H1 (cell line): ENCODE data around the gene TSHZ2. TPM values are rescaled to one million over a fixed set of nuclear protein-coding genes. Genes with fewer than 3 reads are reported as not detected.
"Not testable (repeated sequence)": the region's sequence is repeated elsewhere in the genome, so short reads cannot be mapped to it uniquely, and the experiment has no call there.

ENCODE experiments used
- CTCF ChIA-PET: fragments of 300-600 bp; sonication (Branson Sonifier 250); formaldehyde crosslinking; loops from one replicate; lab custom pipeline; 2021; ENCODE audit not compliant: partially characterized antibody; lab: Charles Lee
- POLR2A ChIA-PET: fragments of 300-600 bp; sonication (Branson Sonifier 250); formaldehyde crosslinking; loops from one replicate; lab custom pipeline; 2021; ENCODE audit warnings: inconsistent platforms; ENCODE audit not compliant: partially characterized antibody; lab: Charles Lee
- DNase-seq, 2 experiments: peaks; one replicate each; pipeline versions ENCODE4 v3.0.0 to v3.0.0-alpha.2; 2010 to 2022; ENCODE audit warnings: low spot score in 2 of 2, low read depth in 1 of 2, mixed read lengths in 1 of 2
- FAIRE-seq: peaks from 2 replicates; lab custom pipeline; 2011; peaks lifted over from hg19 to GRCh38; lab: Jason Lieb, UNC
- H2AFZ ChIP-seq: 2 replicates; pipeline ENCODE4 v1.8.1; 2012; ENCODE audit warnings: low read length, inconsistent platforms
- H2AK5ac ChIP-seq: 2 replicates; pipeline ENCODE4 v1.6.1; 2013; ENCODE audit warnings: low read depth, low read length
- H2BK120ac ChIP-seq: replicated peaks from 2 replicates; pipeline ENCODE3; 2013; ENCODE audit warnings: low read depth, low read length, inconsistent platforms
- H2BK12ac ChIP-seq: 2 replicates; pipeline ENCODE4 v1.6.1; 2013; ENCODE audit warnings: low read depth, low read length
- H2BK15ac ChIP-seq: 2 replicates; pipeline ENCODE4 v1.6.1; 2013; ENCODE audit warnings: low read length
- H2BK20ac ChIP-seq: 2 replicates; pipeline ENCODE4 v1.6.1; 2013; ENCODE audit warnings: low read length
- H2BK5ac ChIP-seq: 2 replicates; pipeline ENCODE4 v1.6.1; 2013; ENCODE audit warnings: low read depth, low read length
- H3K14ac ChIP-seq: 2 replicates; pipeline ENCODE4 v1.6.1; 2013; ENCODE audit warnings: inconsistent platforms; ENCODE audit not compliant: insufficient read length
- H3K18ac ChIP-seq: 2 replicates; pipeline ENCODE4 v1.6.1; 2013; ENCODE audit warnings: low read length; ENCODE audit errors: extremely low read depth
- H3K23ac ChIP-seq: 2 replicates; pipeline ENCODE4 v1.6.1; 2013; ENCODE audit warnings: inconsistent platforms; ENCODE audit not compliant: insufficient read length
- H3K23me2 ChIP-seq: 2 replicates; pipeline ENCODE4 v1.6.1; 2013; ENCODE audit warnings: low read depth, low read length
- H3K27ac ChIP-seq: 2 replicates; pipeline ENCODE4 v1.6.1; 2011; ENCODE audit warnings: low read depth, low read length, inconsistent platforms
- H3K27me3 ChIP-seq, 4 experiments: replicated peaks in 1 of 4; 1 replicate in 1 of 4; 2 replicates in 3 of 4; pipeline versions ENCODE4 v1.6.1 to v1.8.1; 2011 to 2013; ENCODE audit warnings: low read length in 3 of 4, mild to moderate bottlenecking in 3 of 4, inconsistent platforms in 2 of 4, mixed read lengths in 2 of 4, moderate library complexity in 1 of 4; ENCODE audit not compliant: control insufficient read depth in 3 of 4, insufficient read depth in 3 of 4; ENCODE audit errors: extremely low read depth in 1 of 4
- H3K36me3 ChIP-seq, 4 experiments: 2 replicates each; pipeline versions ENCODE4 v1.6.1 to v1.8.1; 2011 to 2013; ENCODE audit warnings: mild to moderate bottlenecking in 4 of 4, low read length in 3 of 4, moderate library complexity in 2 of 4, control low read depth in 1 of 4, inconsistent platforms in 1 of 4; ENCODE audit not compliant: insufficient read depth in 4 of 4, control insufficient read depth in 2 of 4
- H3K4ac ChIP-seq: replicated peaks from 2 replicates; pipeline ENCODE3; 2013; ENCODE audit warnings: low read length, low read depth, mixed read lengths, inconsistent platforms; ENCODE audit not compliant: insufficient read length
- H3K4me1 ChIP-seq, 4 experiments: replicated peaks in 1 of 4; 1 replicate in 1 of 4; 2 replicates in 3 of 4; pipeline versions ENCODE4 v1.6.1 to v1.8.1; 2011 to 2013; ENCODE audit warnings: low read length in 3 of 4, inconsistent platforms in 2 of 4, mixed read lengths in 1 of 4; ENCODE audit not compliant: insufficient read depth in 4 of 4, control insufficient read depth in 3 of 4
- H3K4me2 ChIP-seq, 2 experiments: 2 replicates each; pipeline versions ENCODE4 v1.6.1 to v1.8.1; 2011 to 2013; ENCODE audit warnings: low read depth in 2 of 2, low read length in 2 of 2, control low read depth in 1 of 2, inconsistent platforms in 1 of 2, mild to moderate bottlenecking in 1 of 2; ENCODE audit not compliant: insufficient read depth in 1 of 2
- H3K4me3 ChIP-seq, 4 experiments: fragments of 200-600, 300-600 bp in 1 of 4; sonication (generic), shearing (Covaris generic), sonication (Bioruptor Twin) in 1 of 4; 2 replicates each; pipeline versions ENCODE4 v1.5.1 to v1.8.1; 2011 to 2016; ENCODE audit warnings: low read length in 4 of 4, low read depth in 3 of 4, control low read depth in 2 of 4, inconsistent platforms in 2 of 4, mild to moderate bottlenecking in 2 of 4, mixed read lengths in 1 of 4, moderate library complexity in 1 of 4; ENCODE audit not compliant: insufficient read depth in 2 of 4; ENCODE audit errors: extremely low read depth in 1 of 4
- H3K56ac ChIP-seq: replicated peaks from 2 replicates; pipeline ENCODE3; 2013; ENCODE audit warnings: low read depth, mild to moderate bottlenecking, mixed read lengths, low read length, inconsistent platforms; ENCODE audit not compliant: insufficient read length
- H3K79me1 ChIP-seq: 2 replicates; pipeline ENCODE4 v1.6.1; 2013; ENCODE audit warnings: low read depth, low read length, control low read depth
- H3K79me2 ChIP-seq, 2 experiments: 2 replicates each; pipeline versions ENCODE4 v1.6.1 to v1.8.1; 2012 to 2013; ENCODE audit warnings: low read length in 2 of 2, mild to moderate bottlenecking in 2 of 2, inconsistent platforms in 1 of 2; ENCODE audit not compliant: insufficient read depth in 2 of 2, control insufficient read depth in 1 of 2
- H3K9ac ChIP-seq, 4 experiments: replicated peaks in 1 of 4; 1 replicate in 1 of 4; 2 replicates in 3 of 4; pipeline versions ENCODE4 v1.6.1 to v1.8.1; 2011 to 2013; ENCODE audit warnings: low read depth in 3 of 4, low read length in 3 of 4, control low read depth in 2 of 4, mild to moderate bottlenecking in 2 of 4, moderate library complexity in 2 of 4, inconsistent platforms in 1 of 4; ENCODE audit errors: extremely low read depth in 1 of 4
- H3K9me3 ChIP-seq, 2 experiments: 2 replicates each; pipeline versions ENCODE4 v1.6.1 to v1.8.1; 2012 to 2013; ENCODE audit warnings: mild to moderate bottlenecking in 2 of 2, moderate library complexity in 2 of 2, control low read depth in 1 of 2, inconsistent platforms in 1 of 2, low read depth in 1 of 2, low read length in 1 of 2, mixed read lengths in 1 of 2; ENCODE audit not compliant: insufficient read depth in 2 of 2
- H4K20me1 ChIP-seq, 2 experiments: replicated peaks in 1 of 2; 2 replicates each; pipeline versions ENCODE3 to v1.8.1; 2011 to 2013; ENCODE audit warnings: inconsistent platforms in 2 of 2, low read length in 2 of 2, mild to moderate bottlenecking in 1 of 2; ENCODE audit not compliant: insufficient read depth in 2 of 2, control insufficient read depth in 1 of 2
- H4K5ac ChIP-seq: 2 replicates; pipeline ENCODE4 v1.6.1; 2013; ENCODE audit warnings: low read length, low read depth, mixed read lengths, inconsistent platforms; ENCODE audit not compliant: insufficient read length
- H4K8ac ChIP-seq: 2 replicates; pipeline ENCODE4 v1.8.0; 2013; ENCODE audit warnings: mild to moderate bottlenecking, moderate library complexity, low read length, inconsistent platforms; ENCODE audit not compliant: insufficient read depth; ENCODE audit errors: extremely low read depth
- H4K91ac ChIP-seq: replicated peaks from 2 replicates; pipeline ENCODE3; 2013; ENCODE audit warnings: low read length, mixed read lengths, inconsistent platforms; ENCODE audit not compliant: insufficient read length
- SIN3A ChIP-seq, 2 experiments: IDR thresholded peaks in 1 of 2; conservative IDR thresholded peaks in 1 of 2; 2 replicates each; pipeline ENCODE4 v1.6.1; 2011 to 2012; ENCODE audit warnings: low read length in 2 of 2, improper control_type of control experiment in 1 of 2, low read depth in 1 of 2, mild to moderate bottlenecking in 1 of 2
- WGBS, 2 experiments: shearing (Covaris generic) in 1 of 2; methylation state at CpG; one replicate each; pipeline versions ENCODE4 v1.1.6 to v1.1.7; 2013 to 2015; ENCODE audit warnings: low lambda C conversion rate in 2 of 2, mixed read lengths in 2 of 2, inconsistent platforms in 1 of 2, low coverage in 1 of 2, missing lambda C conversion rate in 1 of 2; ENCODE audit not compliant: insufficient replicate concordance in 2 of 2, insufficient coverage in 1 of 2, insufficient read length in 1 of 2; ENCODE audit errors: extremely low coverage in 1 of 2, missing lambda C conversion rate in 1 of 2; 5-methylcytosine and 5-hydroxymethylcytosine counted together
- polyA plus RNA-seq, 7 experiments: library from polyadenylated mRNA; depleted of rRNA in 3 of 7; stranded (reverse) in 5 of 7; unstranded in 2 of 7; fragments of >200 nt in 5 of 7; fragments of 200-250 nt in 2 of 7; gene quantifications; 1 replicate in 5 of 7; 2 replicates in 1 of 7; 4 replicates in 1 of 7; pipeline versions ENCODE4 v1.2.1 to v1.2.3, GENCODE V29; 2011 to 2013; ENCODE audit warnings: missing spikeins in 2 of 7, mixed read lengths in 2 of 7
- total RNA-seq: library from RNA; stranded (reverse); fragmentation: NEBNext Ultra II Directional; extraction: Animal tissue kit (Norgen Biotek cat#: 25700); gene quantifications from 2 replicates; pipeline ENCODE4 v1.2.1, GENCODE V29; 2021

TSHZ2 gene
- total and polyA plus RNA-seq, 2 of the 8 experiments (the other 6 are each of a cell fraction or from before 2014, with no cell fraction given): 0.14 to 0.30 TPM

DNA sequence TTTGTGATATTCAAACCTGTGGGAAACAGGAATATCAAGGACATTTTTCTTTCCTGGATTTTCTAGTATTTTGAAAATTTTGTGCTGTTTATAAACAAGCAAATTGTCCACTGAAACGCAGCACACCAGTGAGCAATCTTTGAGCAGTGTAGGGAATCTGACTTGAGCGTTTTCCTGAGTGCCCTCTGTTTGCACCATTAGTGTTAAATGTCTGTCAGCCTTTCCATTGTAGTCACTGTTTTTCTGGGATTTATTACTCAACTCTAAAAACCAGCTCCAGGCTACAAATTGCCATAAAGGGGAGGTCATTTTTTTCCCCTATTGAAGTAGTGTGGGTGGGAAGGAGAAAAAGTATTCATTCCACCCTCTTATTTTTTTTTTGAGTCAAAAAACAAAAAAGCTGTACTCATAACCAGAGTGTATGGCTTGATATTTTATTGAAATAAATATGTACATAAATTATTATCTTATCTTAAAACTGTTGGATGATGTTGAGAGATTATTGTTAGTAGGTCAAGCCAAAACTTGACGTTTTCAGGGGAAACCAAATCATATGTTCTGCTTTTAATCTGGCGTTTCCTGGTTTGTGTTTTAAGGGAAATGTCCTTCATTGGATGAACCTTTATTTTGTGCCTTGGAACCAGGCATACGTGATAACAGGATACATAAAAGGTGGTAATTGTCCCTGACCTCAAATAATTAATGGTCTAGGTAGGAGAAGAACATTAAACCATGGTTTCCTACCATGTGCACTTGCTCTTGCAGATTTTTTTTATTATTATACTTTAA lies 51.8 kb downstream of the TSHZ2 start (continued):
- no peak for TF ChIP-seq SIN3A (conservative IDR thresholded peaks at IDR 0.05 in 1 of 2, IDR thresholded peaks at IDR 0.05 in 1 of 2; ENCODE audit: low read depth in 1 of 2, low read length in 2 of 2)

DNA sequence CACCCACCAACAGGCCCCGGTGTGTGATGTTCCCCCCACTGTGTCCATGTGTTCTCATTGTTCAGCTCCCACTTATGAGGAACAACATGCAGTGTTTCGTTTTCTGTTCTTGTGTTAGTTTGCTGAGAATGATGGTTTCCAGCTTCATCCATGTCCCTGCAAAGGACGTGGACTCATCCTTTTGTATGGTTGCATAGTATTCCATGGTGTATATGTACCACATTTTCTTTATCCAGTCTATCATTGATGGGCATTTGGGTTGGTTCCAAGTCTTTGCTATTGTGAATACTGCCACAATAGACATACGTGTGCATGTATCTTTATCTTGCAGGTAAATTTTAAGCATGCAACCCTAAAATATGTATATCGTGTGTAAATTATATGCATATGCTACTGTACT lies 52.5 kb downstream of the TSHZ2 start:
- H4K8ac ChIP-seq, H2AK5ac ChIP-seq, H4K91ac ChIP-seq, H2BK12ac ChIP-seq, CTCF ChIA-PET, H3K79me2 ChIP-seq, H3K27ac ChIP-seq, H3K4me3 ChIP-seq, H3K4ac ChIP-seq, H3K9me3 ChIP-seq, H3K23me2 ChIP-seq, H3K36me3 ChIP-seq, FAIRE-seq, H2BK120ac ChIP-seq, H3K4me2 ChIP-seq, H3K27me3 ChIP-seq, H2BK20ac ChIP-seq, H4K5ac ChIP-seq, DNase-seq, POLR2A ChIA-PET, H3K9ac ChIP-seq, H4K20me1 ChIP-seq, H3K14ac ChIP-seq, H3K79me1 ChIP-seq, H2BK15ac ChIP-seq, H3K18ac ChIP-seq, H2BK5ac ChIP-seq, H2AFZ ChIP-seq, H3K23ac ChIP-seq, H3K56ac ChIP-seq, H3K4me1 ChIP-seq: not testable (repeated sequence)
- 92% methylated on average over 5 of the region's 5 CpGs; no CpG with 5 or more reads in 1 of the 2 experiments for WGBS, 2 experiments
